ENCODE measurements around the gene TNF.

The TNF gene

DNA sequence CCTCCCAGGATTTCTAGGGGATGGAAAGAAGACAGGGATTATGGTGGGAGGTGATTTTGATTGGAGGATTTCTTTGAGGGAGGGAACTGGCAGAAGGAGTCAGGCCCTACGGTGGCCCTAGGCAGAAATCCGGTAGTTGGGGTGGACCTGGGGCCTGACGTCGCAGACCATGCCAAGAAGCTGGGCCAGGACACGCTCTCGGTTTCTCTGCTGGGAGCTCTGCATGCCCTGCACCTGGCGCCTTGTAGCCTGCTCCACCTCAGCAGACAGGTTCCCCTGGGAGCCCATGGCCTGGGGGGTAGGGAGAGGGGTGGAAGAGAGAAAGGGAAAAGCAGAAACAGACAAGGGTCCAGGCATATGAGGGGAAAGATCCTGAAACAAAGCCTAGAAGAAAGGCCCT is 30.1 kb upstream of the TNF start:
- DNase-seq: no peak

DNA sequence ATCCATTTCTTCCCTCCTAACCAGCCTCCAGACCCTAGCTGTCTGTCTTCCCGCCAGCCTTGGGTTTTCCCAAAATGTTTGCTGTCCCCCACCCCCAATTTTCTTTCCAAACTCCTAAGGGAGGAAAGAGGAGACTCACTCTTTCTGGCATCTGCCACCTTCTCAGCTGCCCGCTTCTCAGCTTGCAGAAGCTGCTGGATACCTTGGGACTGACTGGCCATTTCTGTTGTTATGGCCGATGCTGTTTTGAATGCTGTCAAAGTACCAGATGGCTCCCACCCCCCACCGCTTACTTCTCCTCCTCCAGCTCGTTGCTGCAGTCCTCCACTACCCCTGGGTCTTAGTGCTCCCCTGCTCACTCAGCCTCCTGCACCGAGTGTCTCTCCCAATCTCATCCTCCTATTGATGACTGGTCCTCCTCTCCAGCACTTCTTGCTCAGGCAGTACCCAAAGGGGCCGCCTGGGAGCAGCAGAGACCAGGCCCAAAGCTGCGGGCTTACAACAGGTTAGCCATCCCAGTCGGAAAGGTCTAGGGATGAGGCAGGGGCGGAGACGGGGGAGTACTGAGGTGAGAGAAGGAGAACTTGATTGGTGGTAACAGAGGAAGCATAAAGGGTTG is 28.9 kb upstream of the TNF start, which contains the start of gene ATP6V1G2:
Gene ATP6V1G2, minus strand, starts transcription at position 270 of the 619 bp plus-strand sequence. Its CDS starts 49 bp downstream, at position 221.
- peak; percentile 94 for DNase-seq

DNA sequence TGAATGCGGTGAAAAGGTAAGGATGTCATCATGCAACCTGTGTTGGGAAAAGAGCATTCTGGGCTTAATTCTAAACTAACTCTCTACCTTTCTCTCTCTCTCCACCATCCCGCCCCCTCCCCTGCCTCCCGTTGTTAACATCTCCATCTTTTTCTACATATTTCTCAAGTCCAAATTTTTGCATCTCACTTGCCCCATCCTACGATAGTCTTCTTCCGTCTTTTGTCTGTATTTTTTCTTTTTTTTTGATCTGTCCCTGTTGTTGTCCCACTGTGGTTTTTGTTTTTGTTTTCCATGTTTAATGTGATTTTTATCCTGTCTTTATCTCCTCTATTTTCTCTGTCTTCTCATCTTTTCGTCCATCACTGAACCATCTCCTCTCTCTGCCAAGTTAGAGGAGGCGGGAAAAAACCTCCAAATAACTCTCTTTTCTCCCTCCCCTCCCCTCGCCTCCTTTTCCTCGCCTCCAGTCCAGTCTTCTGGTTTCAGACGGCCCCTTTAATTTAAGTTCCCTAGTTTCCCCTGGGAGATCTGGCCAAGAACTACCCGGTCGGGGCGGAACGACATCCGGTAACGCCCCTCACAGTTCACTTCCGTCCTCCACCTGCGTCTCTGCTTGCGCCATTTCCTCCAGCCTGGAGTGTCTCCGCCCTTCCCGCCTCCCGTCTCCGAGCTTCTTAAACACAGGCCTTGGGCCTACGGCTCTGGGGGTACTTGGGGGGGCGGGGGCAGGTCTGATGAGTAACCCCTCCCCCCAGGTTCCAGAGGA is 28.2 kb upstream of the TNF start, which contains the start of gene NFKBIL1:
Gene NFKBIL1, plus strand, starts transcription at position 651 of the 769 bp plus-strand sequence. Its CDS starts 87 bp downstream, at position 738.
- peak; percentile 99 for DNase-seq

DNA sequence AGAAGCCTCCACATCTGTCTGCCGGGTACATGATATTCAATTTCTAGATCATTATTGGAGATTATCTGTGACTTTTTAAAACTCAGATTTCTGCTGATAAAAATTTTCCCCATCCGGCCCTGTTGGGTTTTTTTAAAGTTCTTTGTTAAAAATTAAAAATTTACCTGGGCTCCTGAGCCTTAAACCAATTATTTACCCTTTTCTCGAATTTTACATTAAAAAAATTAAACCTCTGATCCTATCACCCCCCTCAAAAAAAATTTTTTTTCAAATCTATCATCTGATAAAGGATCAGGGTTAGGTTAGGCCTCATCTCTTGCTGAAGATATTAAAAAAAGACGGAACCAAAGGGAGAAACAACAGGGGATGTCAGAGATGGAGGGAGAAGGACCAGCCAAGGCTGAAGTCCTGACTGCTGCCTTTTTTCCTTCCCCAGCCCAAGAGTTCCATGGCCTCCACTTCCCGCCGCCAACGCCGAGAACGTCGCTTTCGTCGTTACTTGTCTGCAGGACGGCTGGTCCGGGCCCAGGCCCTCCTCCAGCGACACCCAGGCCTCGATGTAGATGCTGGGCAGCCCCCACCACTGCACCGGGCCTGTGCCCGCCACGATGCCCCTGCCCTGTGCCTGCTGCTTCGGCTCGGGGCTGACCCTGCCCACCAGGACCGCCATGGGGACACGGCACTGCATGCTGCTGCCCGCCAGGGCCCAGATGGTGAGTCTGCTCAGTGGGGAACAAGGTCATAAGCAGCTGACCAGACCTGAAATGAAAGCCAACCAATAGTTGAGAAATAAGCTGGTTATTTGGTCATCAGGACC is 27.4 kb upstream of the TNF start:
- peak; percentile 37 for DNase-seq

DNA sequence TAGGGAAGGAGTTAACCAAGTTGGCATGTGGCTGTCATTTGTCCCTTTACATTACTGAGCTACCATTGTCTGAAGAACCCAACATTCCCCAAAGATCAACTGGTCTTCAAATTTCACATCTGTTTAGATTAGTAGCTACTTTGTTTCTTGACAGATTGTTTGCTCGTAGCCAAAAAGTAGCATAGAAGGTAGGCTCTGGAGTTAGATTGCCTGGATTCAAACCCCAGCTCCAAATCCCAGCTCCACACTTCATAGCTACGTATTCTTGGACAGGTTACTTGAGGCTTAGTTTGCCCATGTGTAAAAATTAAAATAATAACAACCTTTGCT is 26.9 kb upstream of the TNF start:
- no peak for DNase-seq

DNA sequence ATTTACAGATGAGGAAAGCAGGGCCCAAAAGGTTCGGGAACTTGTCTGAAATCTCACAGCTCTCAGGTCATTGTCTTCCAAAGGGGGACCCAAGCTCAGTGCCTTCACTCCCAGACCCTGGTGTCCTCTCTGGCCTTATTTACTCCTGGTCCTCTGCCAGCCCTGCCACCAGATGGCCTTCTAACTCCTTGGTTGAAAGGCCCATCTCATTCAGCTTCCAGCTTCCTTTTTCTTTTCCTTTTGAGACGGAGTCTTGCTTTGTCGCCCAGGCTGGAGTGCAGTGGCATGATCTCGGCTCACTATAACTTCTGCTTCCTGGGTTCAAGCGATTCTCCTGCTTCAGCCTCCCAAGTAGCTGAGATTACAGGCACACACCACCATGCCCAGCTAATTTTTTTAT is 24.0 kb upstream of the TNF start:
- peak; percentile 94 for DNase-seq

DNA sequence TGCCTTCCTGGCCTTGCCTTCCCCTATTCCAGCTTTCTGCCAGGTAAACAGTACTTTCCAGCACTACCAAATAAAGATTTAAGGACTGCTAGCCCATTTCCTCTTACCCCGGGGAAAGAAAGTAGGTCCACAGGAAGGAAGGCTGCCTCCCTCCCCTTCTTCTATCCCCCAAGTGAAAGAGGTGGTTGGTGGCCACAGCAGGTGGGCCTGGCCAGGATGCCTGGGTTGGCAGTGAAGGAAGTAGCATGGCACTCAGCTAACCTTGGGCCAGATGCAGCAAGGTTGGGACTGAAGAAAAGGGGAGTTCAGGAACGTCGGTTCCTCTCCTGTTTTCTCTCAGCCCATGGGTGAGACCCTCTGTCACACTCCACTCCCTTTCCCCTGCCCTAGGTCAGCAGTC is 19.1 kb upstream of the TNF start:
- DNase-seq: no peak

DNA sequence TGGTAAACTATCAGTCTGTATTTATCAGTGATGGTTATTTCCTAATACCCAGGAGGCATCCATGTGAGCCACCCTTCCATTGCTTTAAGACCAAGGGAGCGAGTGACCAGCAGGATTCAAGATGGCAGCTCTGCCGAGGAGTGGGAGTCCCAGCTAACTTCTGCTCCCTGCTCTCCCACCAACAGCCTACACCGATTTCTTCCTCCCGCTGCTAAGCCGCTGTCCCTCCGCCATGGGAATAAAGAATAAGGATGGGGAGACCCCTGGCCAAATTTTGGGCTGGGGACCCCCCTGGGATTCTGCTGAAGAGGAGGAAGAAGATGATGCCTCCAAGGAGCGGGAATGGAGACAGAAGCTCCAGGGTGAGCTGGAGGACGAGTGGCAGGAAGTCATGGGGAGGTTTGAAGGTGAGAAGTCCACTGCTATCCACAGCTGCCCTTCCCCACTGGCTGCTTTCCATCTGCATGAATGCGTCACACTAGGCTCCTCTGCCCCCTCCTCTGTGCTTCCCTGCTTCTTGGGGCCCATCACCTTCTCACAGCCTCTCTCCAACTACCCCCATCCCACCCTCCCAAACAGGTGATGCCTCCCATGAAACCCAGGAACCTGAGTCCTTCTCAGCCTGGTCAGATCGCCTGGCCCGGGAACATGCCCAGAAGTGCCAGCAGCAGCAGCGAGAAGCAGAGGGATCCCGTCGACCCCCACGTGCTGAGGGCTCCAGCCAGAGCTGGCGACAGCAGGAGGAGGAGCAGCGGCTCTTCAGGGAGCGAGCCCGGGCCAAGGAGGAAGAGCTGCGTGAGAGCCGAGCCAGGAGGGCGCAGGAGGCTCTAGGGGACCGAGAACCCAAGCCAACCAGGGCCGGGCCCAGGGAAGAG is 17.7 kb upstream of the TNF start:
- no peak for DNase-seq

DNA sequence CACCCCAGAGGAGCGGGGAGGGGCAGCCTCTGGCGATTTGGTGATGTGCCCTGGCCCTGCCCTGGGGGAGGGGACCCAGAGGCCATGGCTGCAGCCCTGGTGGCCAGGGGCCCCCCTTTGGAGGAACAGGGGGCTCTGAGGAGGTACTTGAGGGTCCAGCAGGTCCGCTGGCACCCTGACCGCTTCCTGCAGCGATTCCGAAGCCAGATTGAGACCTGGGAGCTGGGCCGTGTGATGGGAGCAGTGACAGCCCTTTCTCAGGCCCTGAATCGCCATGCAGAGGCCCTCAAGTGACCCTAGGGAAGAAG is 17.1 kb upstream of the TNF start:
- DNase-seq: no peak

DNA sequence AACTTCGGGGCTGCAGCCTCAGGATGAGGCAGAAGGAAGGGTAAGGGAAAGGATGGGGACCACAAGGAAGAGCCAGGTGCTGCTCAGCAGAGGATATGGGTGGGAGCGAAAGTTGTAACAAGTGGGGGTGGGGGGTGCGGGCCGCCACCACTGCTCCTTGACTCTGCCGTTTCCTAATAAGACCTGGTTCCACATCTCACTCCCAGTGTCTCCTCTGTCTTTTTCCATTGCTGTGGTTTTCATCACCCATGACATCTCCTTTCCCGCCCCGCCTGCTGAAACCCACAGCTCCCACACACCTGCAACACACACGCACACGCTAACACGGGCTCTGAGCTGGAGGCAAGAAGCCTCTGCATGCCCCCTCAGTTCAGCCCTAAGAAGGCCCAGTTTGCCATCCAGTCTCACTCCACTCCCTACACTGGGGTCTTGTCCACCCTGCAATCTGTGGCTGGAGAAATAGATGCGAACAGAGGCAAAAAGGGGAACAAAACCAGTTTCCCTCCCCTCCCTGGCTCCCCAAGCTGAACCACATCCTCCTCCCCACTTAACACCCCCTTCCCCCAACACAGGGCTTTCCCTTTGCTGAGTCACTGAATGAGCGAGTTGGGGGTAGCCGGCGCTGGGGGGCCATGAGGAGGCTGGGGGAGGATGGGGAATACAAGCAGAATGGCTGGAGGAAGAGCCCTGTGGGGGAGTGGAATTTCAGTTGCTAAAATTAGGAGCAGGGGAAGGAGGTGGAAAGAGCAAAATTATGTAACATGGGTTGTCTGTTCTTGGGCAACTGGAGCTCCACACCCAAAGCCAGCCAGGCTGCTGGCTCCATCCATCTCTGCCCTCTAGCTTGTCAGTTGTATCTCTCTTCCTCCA is 16.5 kb upstream of the TNF start:
- DNase-seq: peak; percentile 95

DNA sequence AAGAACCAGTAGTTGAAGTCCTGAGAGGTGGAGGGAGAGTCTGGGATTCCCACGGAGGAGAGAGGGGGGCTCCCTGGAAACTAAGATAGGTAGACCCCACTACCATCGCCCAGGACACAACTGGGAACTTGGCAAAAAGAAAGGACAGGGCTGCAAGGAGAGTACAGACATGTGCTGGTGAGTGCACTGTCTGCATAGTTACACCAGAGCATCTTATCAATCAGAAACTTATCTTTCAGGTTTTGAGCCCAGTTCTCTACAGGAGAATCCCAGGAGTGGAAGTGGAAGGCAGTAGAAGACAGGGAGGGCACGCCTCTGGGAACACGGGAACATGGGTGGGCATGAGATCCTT is 15.8 kb upstream of the TNF start:
- DNase-seq: no peak

DNA sequence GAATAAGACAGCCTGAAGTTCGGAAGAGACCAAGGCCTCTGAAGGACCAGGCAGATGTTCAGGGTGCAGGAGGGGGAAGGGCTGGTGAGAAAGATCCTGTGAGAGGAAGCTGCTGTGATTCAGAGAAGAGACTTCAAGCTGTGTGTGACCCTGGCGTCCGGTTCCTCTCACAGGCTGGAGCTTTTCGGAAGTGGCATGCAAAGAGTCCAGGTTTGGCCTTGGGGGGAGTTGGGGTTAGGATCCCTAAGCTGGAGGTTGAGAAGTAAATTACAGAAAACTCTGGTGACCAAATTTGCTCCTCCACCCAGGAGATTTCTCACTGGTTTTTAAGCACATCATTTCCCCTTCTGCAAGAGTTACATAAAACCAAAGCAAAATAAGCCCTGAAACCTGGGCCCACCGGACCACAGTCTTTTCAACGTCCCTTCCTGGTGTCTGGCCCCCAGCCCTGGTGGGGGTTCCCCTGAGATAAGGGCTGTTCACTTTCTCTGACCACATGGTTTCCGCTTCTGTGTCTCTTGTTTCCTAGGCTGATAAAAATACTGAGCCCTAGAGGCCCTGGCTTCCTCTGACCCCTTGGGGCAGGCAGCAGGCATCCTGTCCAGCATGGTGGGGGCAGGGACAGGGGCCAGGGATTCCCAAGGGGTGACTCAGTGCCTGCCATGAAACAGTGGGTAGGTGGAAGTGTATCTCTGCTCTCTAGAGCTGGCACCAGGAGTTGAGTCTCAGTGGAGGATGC is 15.2 kb upstream of the TNF start:
- DNase-seq: peak; percentile 91

DNA sequence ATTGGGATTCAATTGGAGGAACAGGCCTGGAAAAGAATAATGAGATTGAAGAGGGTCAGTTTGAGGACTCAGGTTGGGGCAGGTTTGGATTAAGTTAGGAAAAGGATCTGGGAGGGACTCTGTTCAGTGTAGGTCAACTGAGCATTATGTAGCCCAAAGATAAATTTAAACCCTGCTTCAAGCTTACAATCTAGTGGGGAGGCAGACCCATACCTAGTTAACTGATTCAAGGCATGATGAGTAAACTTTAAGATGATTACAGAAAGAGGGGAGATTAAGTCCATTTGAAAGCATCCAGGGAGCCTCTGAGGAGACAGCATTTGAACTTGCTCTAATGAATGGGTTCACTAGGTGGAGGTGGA is 14.7 kb upstream of the TNF start:
- no peak for DNase-seq

DNA sequence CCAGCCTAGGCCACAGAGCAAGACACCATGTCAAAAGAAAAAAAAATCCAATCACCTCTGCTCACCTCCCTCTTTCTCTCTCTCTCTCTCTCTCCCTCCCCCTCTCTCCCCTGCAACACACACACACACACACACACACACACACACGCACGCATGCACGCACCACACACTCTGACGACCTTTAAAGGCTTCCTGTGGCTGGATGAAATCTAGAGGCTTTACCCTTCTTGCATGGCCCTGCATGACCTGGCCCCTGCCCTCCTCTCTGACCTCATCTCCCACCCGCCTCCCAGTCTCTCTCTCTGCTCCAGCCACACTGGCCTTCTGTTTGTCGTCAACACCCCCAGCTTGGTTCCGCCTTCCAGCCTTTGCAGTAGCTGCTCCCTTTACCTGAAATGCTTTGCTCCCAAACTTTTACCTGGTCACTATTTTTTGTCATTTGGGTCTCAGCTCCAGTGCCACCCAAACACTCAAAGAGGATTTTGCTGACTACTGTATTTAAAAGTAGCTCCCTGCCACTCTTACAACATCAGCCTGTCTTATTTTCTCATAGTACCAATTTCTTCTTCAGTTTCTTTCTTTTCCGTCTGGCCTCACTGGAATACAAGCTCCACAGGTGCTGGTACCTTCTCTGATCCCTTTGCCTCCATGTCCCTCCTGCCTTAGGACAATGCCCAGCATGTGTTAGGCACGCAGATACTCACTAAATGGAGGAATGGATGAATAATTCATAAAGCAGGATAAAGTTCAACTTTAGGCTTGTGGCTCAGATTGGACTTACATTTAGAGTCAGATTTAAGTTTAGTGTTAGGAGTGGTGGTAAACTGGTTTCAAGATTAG is 7.6 kb upstream of the TNF start:
- DNase-seq: no peak

DNA sequence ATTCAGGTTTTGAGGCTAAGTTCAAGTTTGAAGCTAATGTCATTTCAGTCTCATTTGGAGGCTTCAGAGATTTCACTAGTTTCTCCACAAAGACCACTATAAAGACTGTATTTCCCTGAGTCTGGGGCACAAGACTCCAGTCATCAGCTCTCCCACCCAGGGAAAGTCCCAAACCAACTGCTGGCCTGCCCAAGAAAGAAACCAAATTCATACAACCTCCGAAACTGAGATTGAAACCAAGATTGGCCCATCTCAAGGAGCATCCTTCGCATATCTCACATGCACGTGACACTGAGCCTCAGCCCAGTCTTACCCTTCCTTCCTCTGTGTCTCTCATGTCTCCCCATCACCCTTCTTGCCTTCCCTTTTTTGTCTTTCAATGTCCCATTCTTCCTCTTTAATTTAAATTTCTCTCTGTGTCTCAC is 6.8 kb upstream of the TNF start:
- no peak for DNase-seq

DNA sequence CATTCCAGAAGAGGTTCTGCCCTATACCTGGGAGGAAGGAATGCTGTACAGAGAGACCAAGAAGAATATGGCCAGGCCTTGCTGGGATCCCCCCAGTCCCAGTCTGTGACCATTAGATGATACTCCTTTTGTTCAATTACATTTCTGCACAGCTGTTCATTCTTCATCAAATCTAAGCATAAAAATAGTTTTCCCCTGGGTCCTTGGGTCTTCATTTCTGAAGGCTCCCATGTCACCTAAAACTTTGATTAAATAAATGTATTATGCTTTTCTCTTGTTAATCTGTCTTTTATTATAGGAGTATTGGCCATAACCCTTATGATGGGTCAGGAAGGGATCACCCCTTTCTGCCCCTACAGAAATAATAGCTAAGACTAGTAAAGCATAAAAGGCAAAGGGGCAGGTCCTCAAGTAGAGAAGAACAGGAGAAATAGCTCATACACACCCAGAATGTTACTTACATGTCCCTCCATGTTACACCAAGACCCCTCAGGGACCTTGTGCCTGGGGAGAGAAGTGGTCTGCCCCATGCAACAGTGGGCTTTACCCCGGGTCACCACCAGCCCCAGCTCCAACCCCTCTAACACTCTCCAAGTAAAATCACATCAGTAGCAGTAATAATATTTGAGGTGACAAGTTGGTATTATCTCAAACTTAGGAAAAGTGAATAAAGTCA is 5.4 kb upstream of the TNF start:
- DNase-seq: no peak

DNA sequence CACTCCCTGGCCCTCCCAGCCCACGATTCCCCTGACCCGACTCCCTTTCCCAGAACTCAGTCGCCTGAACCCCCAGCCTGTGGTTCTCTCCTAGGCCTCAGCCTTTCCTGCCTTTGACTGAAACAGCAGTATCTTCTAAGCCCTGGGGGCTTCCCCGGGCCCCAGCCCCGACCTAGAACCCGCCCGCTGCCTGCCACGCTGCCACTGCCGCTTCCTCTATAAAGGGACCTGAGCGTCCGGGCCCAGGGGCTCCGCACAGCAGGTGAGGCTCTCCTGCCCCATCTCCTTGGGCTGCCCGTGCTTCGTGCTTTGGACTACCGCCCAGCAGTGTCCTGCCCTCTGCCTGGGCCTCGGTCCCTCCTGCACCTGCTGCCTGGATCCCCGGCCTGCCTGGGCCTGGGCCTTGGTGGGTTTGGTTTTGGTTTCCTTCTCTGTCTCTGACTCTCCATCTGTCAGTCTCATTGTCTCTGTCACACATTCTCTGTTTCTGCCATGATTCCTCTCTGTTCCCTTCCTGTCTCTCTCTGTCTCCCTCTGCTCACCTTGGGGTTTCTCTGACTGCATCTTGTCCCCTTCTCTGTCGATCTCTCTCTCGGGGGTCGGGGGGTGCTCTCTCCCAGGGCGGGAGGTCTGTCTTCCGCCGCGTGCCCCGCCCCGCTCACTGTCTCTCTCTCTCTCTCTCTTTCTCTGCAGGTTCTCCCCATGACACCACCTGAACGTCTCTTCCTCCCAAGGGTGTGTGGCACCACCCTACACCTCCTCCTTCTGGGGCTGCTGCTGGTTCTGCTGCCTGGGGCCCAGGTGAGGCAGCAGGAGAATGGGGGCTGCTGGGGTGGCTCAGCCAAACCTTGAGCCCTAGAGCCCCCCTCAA is 3.1 kb upstream of the TNF start, which contains the start of gene LTA:
Gene LTA, plus strand, starts transcription at position 249 of the 871 bp plus-strand sequence. Its CDS starts 454 bp downstream, at position 703.
- no peak for DNase-seq

Measured in hematopoietic multipotent progenitor cell treated with erythropoietin and hydrocortisone succinate and interleukin-3 and kit ligand, for 4 days (in vitro differentiated cells).